Lower leg skin (tissue), 4 donors: ENCODE measurements around the gene CD151. TPM values are rescaled to one million over a fixed set of nuclear protein-coding genes. Genes with fewer than 3 reads are reported as not detected.

Source experiments
- DNase-seq, 2 donors: peaks; one replicate each; pipeline ENCODE4 v3.0.0-alpha.2; 2019; ENCODE audit warnings: low spot score in 2 of 2
- H3K4me3 ChIP-seq: fragments of 200-600 bp; sonication (generic); 2 replicates; pipeline ENCODE4 v1.5.1; 2017; ENCODE audit warnings: mild to moderate bottlenecking, low read depth; ENCODE audit not compliant: poor library complexity, severe bottlenecking
- CTCF ChIP-seq, 3 donors: fragments of 450-650 bp; IDR thresholded peaks; one replicate each; pipeline ENCODE4 v1.5.1; 2016; ENCODE audit warnings: antibody characterized with exemption in 3 of 3, mild to moderate bottlenecking in 3 of 3, moderate library complexity in 2 of 3
- POLR2A ChIP-seq, 2 donors: fragments of 450-650 bp; IDR thresholded peaks; one replicate each; pipeline ENCODE4 v1.6.1; 2016 to 2017; ENCODE audit warnings: antibody characterized with exemption in 2 of 2, mild to moderate bottlenecking in 1 of 2, moderate library complexity in 1 of 2
- WGBS, 2 donors: methylation state at CpG; one replicate each; pipeline ENCODE4 v1.1.5; 2018; 5-methylcytosine and 5-hydroxymethylcytosine counted together
- intact Hi-C: fragments of 100-400 bp; cut with DNase I; formaldehyde crosslinking; loops from one replicate; pipeline ENCODE4 v1.15.0; 2023; ENCODE audit warnings: low total_unique reads
- total RNA-seq, 4 donors: library from RNA; depleted of rRNA; stranded (reverse); fragments of >200 nt; gene quantifications; one replicate each; pipeline ENCODE4 v1.1.0, GENCODE V29; 2016

Gene CD151
- total RNA-seq, 4 donors from 2014 or later = 124 to 186 (median 157) TPM

DNA sequence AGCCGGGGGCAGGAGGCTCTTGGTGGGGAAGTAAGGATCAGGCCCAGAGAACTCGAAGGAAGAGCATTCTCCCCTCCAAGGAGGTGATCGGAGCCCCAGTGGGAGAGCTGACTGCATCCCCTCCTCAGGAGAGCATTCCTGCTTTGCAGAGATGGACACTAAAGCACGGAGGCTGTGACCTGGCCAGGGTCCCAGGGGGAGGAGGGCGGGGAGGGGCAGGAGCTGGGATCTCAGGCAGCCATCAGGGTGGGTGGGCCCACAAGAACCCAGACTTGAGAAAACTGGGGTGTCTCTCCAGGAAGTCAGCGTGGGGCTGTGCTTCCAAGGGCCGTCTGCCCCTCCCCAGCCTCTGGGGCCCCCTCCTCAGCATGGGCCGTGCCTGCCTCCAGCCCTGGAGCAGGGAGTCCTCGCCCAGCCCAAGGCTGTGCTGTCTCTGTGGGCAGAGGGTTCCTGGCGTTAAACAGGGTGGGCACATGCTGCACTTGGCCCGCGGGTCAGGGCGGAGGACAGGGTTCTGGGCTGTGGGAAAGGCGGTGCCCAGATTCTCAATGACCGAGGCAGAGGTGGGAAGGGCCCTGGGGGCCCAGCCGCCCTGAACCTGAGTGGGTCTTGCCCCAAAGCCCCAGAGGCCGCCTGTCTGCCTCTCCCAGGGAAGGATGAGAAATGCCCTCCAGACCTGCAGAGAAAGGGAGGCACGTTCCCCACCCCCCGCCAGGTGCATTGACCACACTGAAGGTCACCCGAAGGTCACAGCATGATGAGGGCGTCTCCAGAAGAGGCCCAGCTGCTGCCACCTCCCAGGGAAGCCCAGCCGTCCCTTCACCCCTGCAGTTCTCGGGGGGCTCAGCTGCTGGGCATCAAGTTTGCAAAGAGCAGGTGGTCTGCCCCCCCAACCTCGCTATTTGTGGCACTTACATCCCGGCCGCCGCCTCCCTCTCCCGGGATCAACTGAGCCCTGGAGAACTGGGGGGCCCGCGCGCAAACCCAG is 43.5 kb upstream of the CD151 start:
- intact Hi-C loops = no loop called here
- TF ChIP-seq POLR2A (IDR thresholded peaks at IDR 0.05) (no peak), CTCF (IDR thresholded peaks at IDR 0.05) (no peak)
- WGBS, 2 donors = 19 to 28% methylated on average over 25 to 26 of the region's 31 CpGs
- DNase-seq = no peak
- H3K4me3 ChIP-seq = no peak overlapping the region

DNA sequence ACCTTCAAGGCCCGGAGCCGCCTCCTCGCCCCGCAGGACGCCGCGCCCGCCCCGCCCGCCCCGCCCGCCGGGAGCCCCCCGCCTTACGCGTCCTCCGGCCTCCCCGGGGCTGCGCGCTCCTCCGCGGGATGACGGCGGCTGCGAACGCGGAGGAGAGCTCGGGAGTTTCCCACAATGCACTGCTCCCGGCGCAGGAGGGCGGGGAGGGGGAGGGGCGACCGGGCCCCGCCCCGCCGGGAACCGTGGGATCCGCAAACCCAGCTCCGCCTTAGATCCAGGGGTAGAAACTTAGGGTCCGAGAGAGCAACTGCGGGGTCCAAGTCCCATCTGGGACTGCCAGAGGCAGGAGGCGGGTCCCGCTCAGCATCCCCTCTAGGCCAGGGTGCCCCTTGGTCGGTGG is 42.8 kb upstream of the CD151 start, which contains the start of gene CEND1:
Gene CEND1, minus strand, starts transcription at position 148 of the 400 bp plus-strand sequence. CDS start 1,514 bp downstream, outside the sequence.
- TF ChIP-seq CTCF (IDR thresholded peaks at IDR 0.05) (no peak), POLR2A (IDR thresholded peaks at IDR 0.05) (no peak)
- DNase-seq = no peak
- no peak within 1 kb of the TSS for H3K4me3 ChIP-seq
- WGBS, 2 donors = 20 to 34% methylated on average over 3 to 7 of the region's 44 CpGs
- intact Hi-C loops = no loop called here

DNA sequence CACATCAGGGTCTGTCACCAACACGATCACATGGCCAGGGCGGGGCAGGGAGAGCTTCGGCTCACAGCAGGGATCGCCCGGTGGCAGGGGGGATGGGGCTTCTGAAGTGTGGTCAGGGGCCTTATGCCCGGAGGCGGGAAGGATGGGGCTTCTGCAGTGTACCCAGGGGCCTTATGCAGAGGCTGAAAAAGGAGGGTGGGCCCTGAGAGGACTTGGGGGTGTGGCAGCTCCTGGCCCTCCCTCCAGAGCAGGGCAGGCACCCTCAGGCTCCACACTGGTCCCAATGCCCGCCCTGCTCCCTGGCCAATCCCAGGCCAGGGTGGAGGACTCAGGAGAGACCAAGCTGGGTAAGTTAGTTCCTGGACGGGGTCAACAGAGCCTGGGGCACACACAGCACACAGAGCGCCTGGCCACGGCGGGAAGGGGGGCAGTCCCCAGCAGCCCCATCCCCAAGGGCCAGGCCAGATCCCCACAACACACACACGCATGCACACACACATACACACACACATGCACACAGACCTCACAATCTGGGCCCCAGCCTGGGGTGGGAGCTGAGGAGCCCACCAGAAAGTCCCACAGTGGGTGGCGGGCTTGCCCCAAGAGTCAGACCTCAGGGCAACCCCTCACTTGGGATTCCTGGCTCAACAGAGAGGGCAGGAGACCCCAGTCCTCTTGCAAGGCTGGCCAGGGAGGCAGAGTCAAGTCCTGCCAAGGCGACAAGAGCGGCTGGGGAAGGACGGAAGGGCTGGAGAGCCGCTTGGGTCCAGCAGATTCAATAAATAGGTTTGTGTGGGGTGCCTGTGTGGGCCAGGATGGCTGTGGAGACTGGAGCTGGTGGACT is 41.8 kb upstream of the CD151 start:
- WGBS, 2 donors = 62% methylated on average over 15 to 18 of the region's 18 CpGs
- intact Hi-C loops = no loop called here
- TF ChIP-seq CTCF (IDR thresholded peaks at IDR 0.05) = no peak
- no peak for TF ChIP-seq POLR2A (IDR thresholded peaks at IDR 0.05)
- no peak overlapping the region for H3K4me3 ChIP-seq
- DNase-seq = no peak

DNA sequence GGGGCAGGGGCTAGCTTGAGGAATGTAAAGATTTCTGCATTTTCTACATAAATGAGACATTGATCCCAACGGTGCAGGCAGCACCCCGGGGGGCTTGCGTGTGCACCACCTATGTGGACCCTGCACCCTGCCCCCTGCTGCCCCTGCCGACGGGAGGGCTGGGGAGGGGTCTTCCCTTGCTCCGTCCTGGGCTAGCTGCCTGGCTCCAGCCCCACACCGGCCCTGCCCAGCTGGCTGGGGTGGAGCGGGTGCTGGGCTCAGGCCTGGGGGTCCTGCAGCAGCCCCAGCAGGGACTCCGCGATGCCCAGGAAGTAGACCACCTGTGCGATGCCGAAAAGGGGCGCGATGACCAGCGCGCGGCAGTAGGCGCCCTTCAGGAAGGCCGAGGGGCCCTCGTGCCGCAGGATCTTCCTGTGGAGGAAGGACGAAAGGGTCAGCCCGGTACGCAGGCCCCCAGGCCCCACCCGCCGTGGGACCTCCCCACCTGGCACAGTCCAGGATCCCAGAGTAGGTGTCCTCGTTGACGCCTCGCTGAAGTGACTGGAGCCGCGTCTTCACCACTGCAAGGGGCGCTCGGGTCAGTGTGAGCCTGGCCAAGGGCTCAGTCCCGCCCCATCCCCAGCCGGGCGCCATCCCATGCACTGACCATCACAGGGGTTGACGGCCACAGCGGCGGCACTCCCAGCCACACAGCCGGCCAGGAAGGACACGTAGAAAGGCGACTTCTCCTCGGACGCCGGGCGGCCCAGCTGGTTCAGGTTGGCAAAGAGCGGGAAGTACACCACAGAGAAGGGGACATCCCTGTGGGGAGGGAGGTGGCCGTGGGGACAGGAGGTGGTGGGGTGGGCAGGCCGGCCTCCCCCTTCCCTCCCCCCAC is 40.9 kb upstream of the CD151 start:
- TF ChIP-seq POLR2A (IDR thresholded peaks at IDR 0.05) (no peak), CTCF (IDR thresholded peaks at IDR 0.05) (no peak)
- WGBS, 2 donors = 92 to 93% methylated on average over 36 to 49 of the region's 49 CpGs
- DNase-seq = no peak
- no peak overlapping the region for H3K4me3 ChIP-seq
- intact Hi-C loops = no loop called here

- DNase-seq = no peak
- 90 to 96% methylated on average over 10 to 12 of the region's 15 CpGs for WGBS, 2 donors
- TF ChIP-seq POLR2A (IDR thresholded peaks at IDR 0.05) = no peak
- no peak for TF ChIP-seq CTCF (IDR thresholded peaks at IDR 0.05)
- no peak overlapping the region for H3K4me3 ChIP-seq
- intact Hi-C loops = no loop called here
Observed at GRCh38 chr11:792535-792821, 40.3 kb upstream of the CD151 start.
